Upper lobe of left lung (tissue), 6 donors: Measurements from ENCODE around the gene AKIP1. TPM values are rescaled to one million over a fixed set of nuclear protein-coding genes. Genes with fewer than 3 reads are reported as not detected.
"Not testable (repeated sequence)": the region's sequence is repeated elsewhere in the genome, so short reads cannot be mapped to it uniquely, and the experiment has no call there.

Experiments used
- ATAC-seq, 2 donors: fragments of 200-7000 bp; cut with Tn5 transposase; one replicate each; pipeline ENCODE4 v1.9.1; 2022; ENCODE audit warnings: mild to moderate bottlenecking in 2 of 2, moderate library complexity in 2 of 2; ENCODE audit not compliant: low FRiP score in 2 of 2
- DNase-seq, 2 donors: peaks; one replicate each; pipeline ENCODE4 v3.0.0-alpha.2; 2019 to 2020
- H3K27ac ChIP-seq, 4 donors: fragments of 200-600 bp; sonication (generic); one replicate each; pipeline ENCODE4 v1.5.1; 2016 to 2019
- H3K27me3 ChIP-seq, 4 donors: fragments of 200-600 bp; sonication (generic); one replicate each; pipeline ENCODE4 v1.5.1; 2017 to 2019
- H3K36me3 ChIP-seq, 4 donors: fragments of 200-600 bp; sonication (generic); one replicate each; pipeline ENCODE4 v1.5.1; 2016 to 2019
- H3K4me1 ChIP-seq, 4 donors: fragments of 200-600 bp; sonication (generic); one replicate each; pipeline ENCODE4 v1.5.1; 2018 to 2019
- H3K4me3 ChIP-seq, 4 donors: fragments of 200-600 bp; sonication (generic); one replicate each; pipeline ENCODE4 v1.5.1; 2017 to 2019; ENCODE audit warnings: mild to moderate bottlenecking in 2 of 4, moderate library complexity in 1 of 4
- H3K9me3 ChIP-seq, 4 donors: fragments of 200-600 bp; sonication (generic); one replicate each; pipeline ENCODE4 v1.5.1; 2018 to 2019
- EP300 ChIP-seq, 4 donors: sonication (generic); formaldehyde crosslinking; IDR thresholded peaks; one replicate each; pipeline ENCODE4 v1.5.1; 2017; ENCODE audit warnings: antibody characterized with exemption in 4 of 4, control low read depth in 2 of 4
- POLR2A ChIP-seq, 4 donors: fragments of 450-650 bp; IDR thresholded peaks; one replicate each; pipeline ENCODE4 v1.5.1; 2016 to 2017; ENCODE audit warnings: antibody characterized with exemption in 4 of 4, mild to moderate bottlenecking in 2 of 4
- POLR2AphosphoS5 ChIP-seq, 2 donors: sonication (generic); formaldehyde crosslinking; IDR thresholded peaks; one replicate each; pipeline ENCODE4 v1.5.1; 2017; ENCODE audit warnings: antibody characterized with exemption in 2 of 2
- WGBS, 2 donors: methylation state at CpG; one replicate each; pipeline ENCODE4 v1.1.5; 2017 to 2018; 5-methylcytosine and 5-hydroxymethylcytosine counted together
- total RNA-seq, 6 donors: library from RNA; depleted of rRNA in 4 of 6; stranded (reverse); fragments of >200 nt in 4 of 6; gene quantifications; one replicate each; pipeline versions ENCODE4 v1.1.0 to v1.2.1, GENCODE V29; 2016 to 2021
- TF ChIP-seq, protein P1 (sequence below), 6 experiments: fragments of 450-650 bp in 4 of 6; fragments of 200-600 bp in 2 of 6; sonication (generic) in 2 of 6; IDR thresholded peaks; one replicate each; pipeline ENCODE4 v1.5.1; 2016 to 2019; ENCODE audit warnings: antibody characterized with exemption in 6 of 6
- donor health status: DM: no; HTN: no; CAD: no; lungs with moderate emphysema.
- donor health status: DM: no; HTN: yes; CAD: no; lungs with severe emphysema.

Gene AKIP1
- total RNA-seq, 6 donors from 2014 or later, result 17.4 to 31.8 (median 23.1) TPM

- 42 to 45% methylated on average over 6 of the region's 6 CpGs for WGBS, 2 donors
- Histone ChIP-seq H3K27ac (peak overlapping the region in 1 of 4 donors; percentile 55), H3K9me3 (no peaks in the 10 kb centered on the region), H3K27me3 (peaks cover 0 to 7% (median 0%) of the 10 kb centered on the region in 4 donors), H3K4me1 (peaks cover 7 to 26% (median 7%) of the 10 kb centered on the region in 4 donors), H3K4me3 (no peak overlapping the region), H3K36me3 (no peaks in the 10 kb centered on the region)
- ATAC-seq (no peak), DNase-seq (no peak)
- no peak for TF ChIP-seq POLR2A (IDR thresholded peaks at IDR 0.05)
- TF ChIP-seq EP300 (IDR thresholded peaks at IDR 0.05), result no peak
- TF ChIP-seq POLR2AphosphoS5 (IDR thresholded peaks at IDR 0.05), result no peak
- TF ChIP-seq, protein P1, sequence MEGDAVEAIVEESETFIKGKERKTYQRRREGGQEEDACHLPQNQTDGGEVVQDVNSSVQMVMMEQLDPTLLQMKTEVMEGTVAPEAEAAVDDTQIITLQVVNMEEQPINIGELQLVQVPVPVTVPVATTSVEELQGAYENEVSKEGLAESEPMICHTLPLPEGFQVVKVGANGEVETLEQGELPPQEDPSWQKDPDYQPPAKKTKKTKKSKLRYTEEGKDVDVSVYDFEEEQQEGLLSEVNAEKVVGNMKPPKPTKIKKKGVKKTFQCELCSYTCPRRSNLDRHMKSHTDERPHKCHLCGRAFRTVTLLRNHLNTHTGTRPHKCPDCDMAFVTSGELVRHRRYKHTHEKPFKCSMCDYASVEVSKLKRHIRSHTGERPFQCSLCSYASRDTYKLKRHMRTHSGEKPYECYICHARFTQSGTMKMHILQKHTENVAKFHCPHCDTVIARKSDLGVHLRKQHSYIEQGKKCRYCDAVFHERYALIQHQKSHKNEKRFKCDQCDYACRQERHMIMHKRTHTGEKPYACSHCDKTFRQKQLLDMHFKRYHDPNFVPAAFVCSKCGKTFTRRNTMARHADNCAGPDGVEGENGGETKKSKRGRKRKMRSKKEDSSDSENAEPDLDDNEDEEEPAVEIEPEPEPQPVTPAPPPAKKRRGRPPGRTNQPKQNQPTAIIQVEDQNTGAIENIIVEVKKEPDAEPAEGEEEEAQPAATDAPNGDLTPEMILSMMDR (IDR thresholded peaks at IDR 0.05), result no peak
Measured at GRCh38 chr11:8873741-8874405, 37.1 kb upstream of the AKIP1 start.

- TF ChIP-seq POLR2AphosphoS5 (IDR thresholded peaks at IDR 0.05), result no peak
- Histone ChIP-seq H3K27me3 (no peaks in the 10 kb centered on the region), H3K36me3 (no peaks in the 10 kb centered on the region), H3K27ac (no peak overlapping the region), H3K4me3 (no peak overlapping the region), H3K4me1 (no peaks in the 10 kb centered on the region), H3K9me3 (no peaks in the 10 kb centered on the region)
- DNase-seq, result no peak
- no peak for ATAC-seq
- 79 to 84% methylated on average over 2 of the region's 2 CpGs for WGBS, 2 donors
Measured at GRCh38 chr11:8878771-8879170, 32.2 kb upstream of the AKIP1 start.

DNA sequence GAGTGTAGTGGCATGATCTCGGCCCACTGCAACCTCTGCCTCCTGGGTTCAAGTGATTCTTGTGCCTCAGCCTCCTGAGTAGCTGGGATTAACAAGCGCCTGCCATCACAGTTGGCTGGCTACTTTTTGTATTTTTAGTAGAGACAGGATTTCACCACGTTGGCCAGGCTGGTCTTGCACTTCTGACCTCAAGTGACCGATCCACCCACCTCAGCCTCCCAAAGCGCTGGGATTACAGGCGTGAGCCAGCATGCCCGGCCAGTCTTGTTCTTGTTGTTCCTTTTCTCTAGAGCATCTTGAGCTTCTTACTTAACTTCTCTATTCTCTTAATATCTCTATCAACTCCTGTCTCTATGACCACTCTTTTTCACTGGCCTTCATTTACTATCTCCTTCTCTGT is 29.4 kb upstream of the AKIP1 start:
- not testable (repeated sequence) for H3K36me3 ChIP-seq, H3K27ac ChIP-seq, H3K27me3 ChIP-seq, ATAC-seq, H3K9me3 ChIP-seq, H3K4me3 ChIP-seq, H3K4me1 ChIP-seq, DNase-seq
- 80 to 85% methylated on average over 7 of the region's 7 CpGs for WGBS, 2 donors

GRCh38 chr11:8886322-8886721 is 24.7 kb upstream of the AKIP1 start:
- no peak for DNase-seq
- no peak for ATAC-seq
- H3K27me3 ChIP-seq, result no peaks in the 10 kb centered on the region
- H3K4me1 ChIP-seq, result no peaks in the 10 kb centered on the region
- no peak overlapping the region for H3K4me3 ChIP-seq
- 61 to 73% methylated on average over 2 of the region's 2 CpGs for WGBS, 2 donors
- H3K27ac ChIP-seq, result no peak overlapping the region
- H3K9me3 ChIP-seq, result no peaks in the 10 kb centered on the region
- TF ChIP-seq, protein P1 (IDR thresholded peaks at IDR 0.05), result no peak
- TF ChIP-seq POLR2A (IDR thresholded peaks at IDR 0.05) (no peak), EP300 (IDR thresholded peaks at IDR 0.05) (no peak), POLR2AphosphoS5 (IDR thresholded peaks at IDR 0.05) (no peak)
- H3K36me3 ChIP-seq, result no peaks in the 10 kb centered on the region

- H3K4me3 ChIP-seq, H3K27ac ChIP-seq, H3K4me1 ChIP-seq, DNase-seq, H3K9me3 ChIP-seq, H3K36me3 ChIP-seq, ATAC-seq, H3K27me3 ChIP-seq: not testable (repeated sequence)
- 90 to 96% methylated on average over 2 of the region's 2 CpGs for WGBS, 2 donors
Measured at GRCh38 chr11:8891185-8891584, 19.8 kb upstream of the AKIP1 start.

DNA sequence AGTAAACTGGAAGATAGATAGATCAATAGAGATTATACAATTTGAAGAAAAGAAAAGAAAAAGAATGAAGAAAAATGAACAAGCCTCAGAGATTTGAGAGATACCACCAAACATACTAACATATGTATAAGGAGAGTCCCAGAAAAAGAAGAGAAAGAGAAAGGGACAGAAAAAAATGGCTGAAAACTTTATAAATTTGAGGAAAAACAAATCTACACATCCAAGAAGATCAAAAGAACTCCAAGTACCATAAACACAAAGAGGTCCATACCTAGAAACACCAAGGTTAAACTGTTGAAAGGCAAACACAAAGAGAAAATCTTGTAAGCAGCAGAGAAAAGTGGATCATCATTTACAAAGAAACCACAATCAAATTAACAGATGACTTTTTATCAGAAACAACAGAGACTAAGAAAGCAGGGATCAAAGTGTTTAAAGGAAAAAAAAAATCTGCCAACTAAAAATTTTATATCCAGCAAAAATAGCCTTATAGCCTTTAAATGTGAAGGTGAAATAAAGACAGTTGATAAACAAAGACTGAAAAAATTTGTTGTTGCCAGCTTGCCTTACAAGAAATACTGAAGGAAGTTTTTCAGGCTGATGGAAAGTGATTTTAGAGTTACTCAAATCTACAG is 11.8 kb upstream of the AKIP1 start:
- Histone ChIP-seq H3K4me1 (no peaks in the 10 kb centered on the region), H3K27ac (no peak overlapping the region), H3K4me3 (no peak overlapping the region), H3K36me3 (no peaks in the 10 kb centered on the region), H3K27me3 (no peaks in the 10 kb centered on the region), H3K9me3 (peaks cover 4 to 13% (median 10%) of the 10 kb centered on the region in 4 donors)
- TF ChIP-seq POLR2A (IDR thresholded peaks at IDR 0.05), result no peak
- no peak for TF ChIP-seq EP300 (IDR thresholded peaks at IDR 0.05)
- TF ChIP-seq, protein P1 (IDR thresholded peaks at IDR 0.05), result no peak
- TF ChIP-seq POLR2AphosphoS5 (IDR thresholded peaks at IDR 0.05), result no peak
- DNase-seq, result no peak
- no peak for ATAC-seq
